Pons (tissue), 1 donor: ENCODE data around the gene MGAM2.
A peak's percentile ranks its signal among the peaks of the same experiment; 100 is the strongest.
"Not testable (repeated sequence)": the region's sequence is repeated elsewhere in the genome, so short reads cannot be mapped to it uniquely, and the experiment has no call there.

Experiments
- DNase-seq: peaks from one replicate; pipeline ENCODE4 v3.0.0-alpha.2; 2016; ENCODE audit warnings: low spot score

The MGAM2 gene

GRCh38 chr7:142111499-142111898, at the start of gene MGAM2:
Gene MGAM2 (plus strand): TSS chr7:142111718. CDS start chr7:142116874, 5,156 bp downstream.
- DNase-seq, result peak; percentile 32

DNA sequence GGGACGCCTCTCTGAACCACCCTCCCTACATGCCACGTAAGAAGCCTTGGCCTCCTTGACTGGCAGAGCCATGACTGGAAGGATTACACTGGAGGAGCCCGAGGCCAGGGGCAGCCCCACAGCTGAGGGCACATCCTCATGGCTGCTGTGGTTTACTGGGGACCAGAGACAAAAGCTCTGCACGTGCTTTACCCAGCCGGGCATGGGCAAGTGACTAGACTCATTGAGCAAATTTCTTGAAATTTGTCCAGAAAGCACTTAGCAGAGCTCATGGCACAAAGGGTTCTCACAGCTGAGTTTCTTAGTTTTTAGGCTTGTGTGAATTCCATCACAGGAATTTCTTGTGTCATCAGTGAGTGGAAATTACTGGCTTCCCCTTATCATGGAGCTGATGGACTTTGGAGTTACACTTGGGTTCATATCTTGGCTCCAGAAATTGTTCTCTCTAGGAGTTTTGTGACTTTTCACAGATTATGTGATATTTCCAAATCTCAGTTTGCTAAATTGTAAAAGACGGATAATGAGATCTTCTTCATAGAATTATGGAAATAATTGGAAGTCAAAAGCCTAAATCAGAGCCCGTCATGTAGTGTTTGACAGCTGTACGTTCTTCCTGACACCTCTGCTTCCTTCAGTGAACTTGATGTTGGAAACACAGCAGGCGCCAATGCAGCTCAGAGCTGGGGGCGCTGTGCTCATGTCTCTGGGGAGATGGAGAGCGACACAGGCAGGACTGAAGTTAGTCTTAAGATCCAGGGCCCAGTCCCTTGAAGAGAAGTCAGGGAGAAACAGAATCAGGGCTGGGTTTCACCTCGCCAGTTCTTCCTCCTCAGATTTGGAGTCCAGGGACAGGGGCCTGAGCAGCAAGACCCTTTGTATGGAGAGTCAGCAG, 47.7 kb upstream of the MGAM2 start:
- DNase-seq, result peak; percentile 12

DNA sequence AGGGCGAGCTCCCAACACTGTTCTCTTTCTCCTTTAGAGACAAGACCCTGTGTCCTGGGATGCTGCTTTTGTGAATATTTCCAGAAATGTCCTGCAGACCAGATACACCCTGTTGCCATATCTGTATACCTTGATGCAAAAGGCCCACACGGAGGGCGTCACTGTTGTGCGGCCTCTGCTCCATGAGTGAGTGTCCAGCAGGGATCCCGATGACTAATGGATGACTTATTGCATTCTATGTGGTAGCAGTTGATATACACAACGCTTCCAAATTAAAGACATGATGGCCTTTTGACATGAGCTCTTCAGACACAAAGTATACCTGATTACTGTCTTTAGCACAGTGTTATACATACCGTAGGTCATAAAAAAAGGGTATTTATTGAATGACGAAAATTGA, 45.0 kb upstream of the MGAM2 start:
- DNase-seq, result no peak

DNA sequence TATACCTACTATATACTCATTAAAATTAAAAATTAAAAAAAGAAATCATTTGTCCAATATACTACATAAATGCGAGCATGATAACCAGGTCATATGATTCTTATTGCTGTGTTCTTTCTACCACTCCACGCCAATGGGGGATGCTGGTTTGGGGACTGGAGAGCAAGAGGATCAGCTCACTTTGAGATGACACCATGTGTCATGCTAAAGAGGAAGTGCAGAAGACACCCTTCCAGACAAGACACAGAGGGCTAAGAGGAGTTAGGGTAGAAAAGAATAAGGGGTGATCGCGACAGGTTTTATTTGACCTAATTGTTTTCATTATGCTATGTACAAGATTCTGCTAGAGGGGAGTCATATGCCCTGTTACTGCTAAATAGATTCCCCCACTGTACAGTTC, 33.8 kb upstream of the MGAM2 start:
- DNase-seq, result no peak

DNA sequence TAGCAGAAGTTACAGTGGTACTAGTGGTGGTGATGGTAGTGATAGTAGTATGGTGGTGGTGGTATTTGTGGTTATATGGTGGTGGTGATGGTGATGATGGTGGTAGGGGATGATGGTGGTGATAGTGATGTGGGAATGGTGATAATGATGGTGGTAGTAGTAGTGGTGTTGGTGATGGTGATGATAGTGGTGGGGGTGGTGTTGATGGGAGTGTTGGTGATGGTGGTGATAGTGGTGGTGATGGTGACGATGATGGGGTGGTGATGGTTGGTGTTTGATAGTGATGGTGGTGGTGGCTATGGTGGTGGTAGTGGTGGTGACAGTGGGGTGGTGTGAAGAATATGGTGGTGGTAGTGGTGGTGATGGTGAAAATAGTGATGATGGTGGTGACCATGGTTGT, 27.9 kb upstream of the MGAM2 start:
- DNase-seq, result no peak

- DNase-seq, result no peak
Observed at GRCh38 chr7:142085428-142085827, 26.1 kb upstream of the MGAM2 start.

DNA sequence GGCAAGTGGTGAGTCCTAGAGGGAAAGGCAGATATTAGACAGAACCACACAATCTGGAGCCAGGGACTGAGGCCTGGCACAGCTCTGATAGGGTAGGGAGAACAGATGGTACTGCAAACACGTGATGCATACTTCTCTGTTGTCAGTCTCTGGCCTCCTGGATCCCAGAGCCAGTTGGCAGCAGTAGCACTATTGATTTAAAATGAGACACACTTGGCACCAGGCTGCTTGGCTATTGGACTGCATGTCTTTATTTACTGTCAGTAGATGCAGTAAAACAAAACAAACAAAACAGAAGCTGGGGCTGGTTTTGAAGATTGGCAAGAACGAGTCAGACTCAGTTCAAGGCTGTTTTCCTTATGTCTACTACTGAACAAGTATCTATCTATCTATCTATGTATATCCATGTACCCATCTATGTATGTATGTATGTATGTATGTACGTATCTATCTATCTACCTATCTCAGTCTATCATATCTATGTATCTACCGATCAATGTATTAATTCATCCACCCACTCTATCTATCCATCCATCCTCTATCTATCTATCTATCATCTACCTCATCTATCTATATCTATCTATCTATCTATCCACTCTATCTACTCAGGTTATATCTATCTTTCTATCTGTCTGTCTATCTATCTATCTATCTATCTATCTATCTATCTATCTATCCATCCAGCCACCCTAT, 23.4 kb upstream of the MGAM2 start:
- DNase-seq, result peak; percentile 90

GRCh38 chr7:142089035-142089434, 22.5 kb upstream of the MGAM2 start:
- peak; percentile 15 for DNase-seq

DNA sequence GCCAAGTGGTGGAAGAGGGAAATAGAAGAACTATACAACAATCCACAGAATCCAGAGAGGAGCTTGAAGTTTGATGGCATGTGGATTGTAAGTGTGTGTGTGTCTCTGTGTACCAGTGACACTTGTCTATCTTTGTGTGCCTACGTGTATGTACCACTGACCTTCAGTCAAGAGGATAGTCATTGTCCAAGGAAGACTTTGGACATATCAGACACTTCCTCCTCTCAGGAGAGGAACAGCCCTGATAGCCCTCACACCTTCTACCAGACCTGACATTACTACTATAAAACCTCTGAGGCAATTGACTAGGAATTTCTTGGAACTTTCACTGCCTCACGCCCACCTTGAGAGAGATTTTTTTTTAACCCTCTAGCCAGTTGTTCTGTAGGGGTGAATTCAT, 19.6 kb upstream of the MGAM2 start:
- no peak for DNase-seq

- no peak for DNase-seq
Observed at GRCh38 chr7:142094861-142095260, 16.7 kb upstream of the MGAM2 start.

DNA sequence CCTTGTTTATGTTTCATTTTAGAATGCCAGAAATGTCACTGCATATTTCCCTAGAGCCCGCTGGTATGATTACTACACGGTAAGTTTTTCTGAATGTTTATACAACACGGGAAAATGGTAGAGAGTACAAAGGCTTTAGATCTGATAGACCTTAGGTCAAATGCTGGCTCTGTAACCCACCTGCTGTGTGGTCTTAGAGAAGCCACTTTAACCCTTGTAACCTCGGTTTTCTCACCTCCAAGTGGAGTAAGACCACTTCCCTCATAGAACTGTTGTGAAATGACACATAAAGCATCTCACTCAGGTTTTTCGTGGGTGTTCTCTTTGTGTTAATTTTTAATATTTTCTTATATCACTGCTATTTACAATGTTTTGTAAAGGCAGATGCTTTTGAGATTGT, 13.9 kb upstream of the MGAM2 start:
- no peak for DNase-seq

DNA sequence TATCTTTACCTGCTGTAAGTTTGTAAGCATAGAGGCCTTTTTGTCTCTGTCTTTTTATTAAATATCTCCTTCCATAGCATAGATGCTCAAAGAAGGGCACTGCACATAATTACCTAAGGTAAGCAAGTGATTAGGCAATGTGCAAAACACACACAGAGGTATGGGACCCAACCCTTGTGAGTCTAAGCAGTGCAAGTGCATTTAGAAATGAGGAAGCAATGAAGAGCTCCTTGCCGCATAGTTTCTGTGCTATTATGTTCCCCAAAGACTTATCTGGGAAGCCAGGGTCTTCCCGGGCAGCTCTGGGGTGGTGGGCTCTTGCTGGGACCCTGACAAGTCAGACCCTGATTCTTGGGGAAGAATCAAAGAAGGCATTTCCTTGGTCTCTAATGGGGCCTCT, 13.5 kb upstream of the MGAM2 start:
- no peak for DNase-seq

GRCh38 chr7:142099347-142099746, 12.2 kb upstream of the MGAM2 start:
- not testable (repeated sequence) for DNase-seq

DNA sequence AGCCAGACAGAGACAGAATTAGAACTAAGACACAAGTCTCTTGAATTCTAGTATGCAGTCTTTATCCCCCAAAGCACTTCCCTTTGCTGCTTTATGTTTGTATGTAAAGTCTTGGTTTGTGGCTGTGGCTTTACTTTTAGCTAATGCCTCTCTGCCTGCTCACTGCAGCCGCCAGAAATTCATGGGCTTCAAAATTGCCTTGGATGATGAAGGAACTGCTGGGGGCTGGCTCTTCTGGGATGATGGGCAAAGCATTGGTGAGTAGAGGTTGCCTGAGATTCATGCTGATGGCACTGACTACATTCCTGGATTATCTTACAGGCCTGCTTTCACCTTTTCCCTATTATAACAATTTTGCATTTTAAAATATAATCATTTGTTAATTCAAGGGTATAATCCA, 10.9 kb upstream of the MGAM2 start:
- no peak for DNase-seq

DNA sequence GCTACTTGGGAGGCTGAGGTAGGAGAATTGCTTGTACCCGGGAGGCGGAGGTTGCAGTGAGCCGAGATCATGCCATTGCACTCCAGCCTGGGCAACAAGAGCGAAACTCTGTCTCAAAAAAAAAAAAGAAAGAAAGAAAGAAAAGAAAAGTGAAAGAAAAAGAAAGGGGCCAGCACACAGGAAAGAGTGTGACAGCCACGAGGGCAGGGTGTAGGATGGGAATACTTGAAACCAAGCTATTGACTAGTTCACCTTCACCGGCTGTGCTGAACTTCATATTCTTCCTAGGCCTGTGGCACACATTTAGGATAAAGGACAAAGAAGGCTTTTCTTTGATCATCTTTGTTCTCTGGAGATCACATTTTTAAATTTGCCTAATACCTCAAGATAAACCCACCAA, 9.7 kb upstream of the MGAM2 start:
- DNase-seq, result not testable (repeated sequence)

DNA sequence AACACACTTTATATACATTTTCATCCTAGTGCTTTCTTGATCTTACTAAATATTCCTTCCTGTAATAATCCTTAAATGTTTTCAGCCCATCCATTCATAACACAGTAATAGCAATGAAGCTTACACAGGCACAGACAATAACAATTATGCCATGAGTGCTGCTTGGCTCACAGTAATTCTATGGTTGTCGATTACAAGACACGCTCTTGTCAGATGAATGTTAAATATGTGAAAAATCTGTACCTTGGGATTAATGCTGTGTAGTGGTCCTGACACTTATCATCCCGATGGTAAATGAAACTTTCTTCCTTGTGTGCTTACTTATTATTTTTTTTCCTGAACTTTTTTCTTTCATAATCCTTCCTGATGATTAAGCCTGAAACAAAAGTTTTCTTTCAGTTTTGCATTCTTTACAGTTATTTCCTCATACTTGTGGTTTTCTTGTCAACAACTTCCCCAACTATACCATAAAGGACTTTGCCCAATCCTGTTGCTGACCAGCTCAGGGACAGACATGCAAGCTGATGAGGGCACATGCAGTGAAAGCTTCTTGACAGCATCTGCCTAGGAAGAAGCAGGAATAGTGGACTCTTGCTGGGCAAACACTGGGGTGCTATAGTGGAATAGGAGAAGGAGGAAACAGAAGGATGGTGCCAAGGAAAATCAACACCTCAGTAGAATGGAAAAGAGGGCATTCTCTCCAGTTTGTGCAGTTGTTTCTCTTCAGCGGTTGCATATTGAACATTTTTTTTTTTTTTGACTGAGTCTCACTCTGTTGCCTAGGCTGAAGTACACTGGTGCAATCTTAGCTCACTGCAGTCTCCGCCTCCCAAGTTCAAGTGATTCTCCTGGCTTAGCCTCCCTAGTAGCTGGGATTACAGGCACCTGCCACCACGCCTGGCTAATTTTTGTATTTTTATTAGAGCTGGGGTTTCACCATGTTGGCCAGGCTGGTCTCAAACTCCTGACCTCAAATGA, 6.7 kb upstream of the MGAM2 start:
- peak; percentile 25 for DNase-seq

DNA sequence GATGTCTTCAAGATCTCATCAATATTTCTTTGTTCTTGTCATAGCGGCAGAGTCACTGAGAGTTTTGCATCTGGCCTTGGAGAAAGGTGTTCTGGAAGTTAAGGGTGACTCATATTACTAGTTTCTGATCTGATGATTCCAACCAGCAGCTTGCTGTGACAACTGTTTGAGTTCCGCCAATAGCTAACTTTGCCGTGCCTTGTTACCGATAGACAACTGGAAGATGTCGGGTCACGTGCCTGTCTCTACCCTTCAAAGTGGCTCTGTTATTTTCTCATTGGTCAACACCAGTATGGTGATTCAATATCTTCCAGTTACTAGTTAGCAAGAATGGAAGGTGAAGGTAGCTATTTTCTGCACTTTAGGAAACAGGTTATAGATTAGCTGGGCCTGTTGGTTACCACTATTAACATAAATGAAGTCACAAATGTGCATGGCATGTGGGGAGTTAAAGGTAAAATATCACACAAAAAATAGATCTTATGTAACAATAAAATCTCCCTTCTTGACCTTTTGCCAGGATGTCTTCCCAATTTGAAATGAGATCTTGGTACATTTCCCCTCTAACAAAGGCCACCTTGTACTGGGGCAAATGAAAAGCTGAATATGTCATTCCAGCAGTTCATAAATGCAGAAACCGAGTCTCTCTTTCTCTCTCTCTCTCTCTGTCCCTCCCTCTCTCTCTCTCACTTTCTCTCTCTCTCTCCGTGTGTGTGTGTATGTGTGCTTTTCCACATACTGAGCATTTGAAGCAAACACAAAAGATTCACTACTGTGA, 2.6 kb upstream of the MGAM2 start:
- DNase-seq, result no peak

- DNase-seq, result no peak
Observed at GRCh38 chr7:142110098-142110497, 1.4 kb upstream of the MGAM2 start.

GRCh38 chr7:142110638-142111037, 880 bp upstream of the MGAM2 start:
- no peak for DNase-seq

- DNase-seq, result no peak
Observed at GRCh38 chr7:142112086-142112485, 568 bp downstream of the MGAM2 start.

- no peak for DNase-seq
Observed at GRCh38 chr7:142114207-142114606, 2.7 kb downstream of the MGAM2 start.
